Suprapubic skin (tissue), 4 donors: Measurements from ENCODE around the gene CTNNA3. TPM values are rescaled to one million over a fixed set of nuclear protein-coding genes. Genes with fewer than 3 reads are reported as not detected.

ENCODE experiments used
- DNase-seq, 2 donors: peaks; one replicate each; pipeline ENCODE4 v3.0.0-alpha.2; 2019; ENCODE audit warnings: low spot score in 2 of 2
- H3K27ac ChIP-seq: fragments of 200-600 bp; sonication (generic); one replicate; pipeline ENCODE4 v1.5.1; 2019
- H3K27me3 ChIP-seq: fragments of 200-600 bp; sonication (generic); one replicate; pipeline ENCODE4 v1.5.1; 2019
- H3K36me3 ChIP-seq: fragments of 200-600 bp; sonication (generic); one replicate; pipeline ENCODE4 v1.5.1; 2019
- H3K4me1 ChIP-seq: fragments of 200-600 bp; sonication (generic); one replicate; pipeline ENCODE4 v1.5.1; 2019
- H3K4me3 ChIP-seq: fragments of 200-600 bp; sonication (generic); one replicate; pipeline ENCODE4 v1.5.1; 2019; ENCODE audit warnings: mild to moderate bottlenecking
- H3K9me3 ChIP-seq: fragments of 200-600 bp; sonication (generic); one replicate; pipeline ENCODE4 v1.5.1; 2019
- EP300 ChIP-seq: sonication (generic); formaldehyde crosslinking; IDR thresholded peaks from one replicate; pipeline ENCODE4 v1.6.1; 2017; ENCODE audit warnings: antibody characterized with exemption
- POLR2A ChIP-seq, 2 donors: fragments of 450-650 bp; IDR thresholded peaks; one replicate each; pipeline ENCODE4 v1.6.1; 2017; ENCODE audit warnings: antibody characterized with exemption in 2 of 2, mild to moderate bottlenecking in 2 of 2, moderate library complexity in 2 of 2
- POLR2AphosphoS5 ChIP-seq, 3 donors: sonication (generic); formaldehyde crosslinking; IDR thresholded peaks; one replicate each; pipeline ENCODE4 v1.6.1; 2017; ENCODE audit warnings: antibody characterized with exemption in 3 of 3
- WGBS: methylation state at CpG from one replicate; pipeline ENCODE4 v1.1.5; 2018; 5-methylcytosine and 5-hydroxymethylcytosine counted together
- total RNA-seq, 4 donors: library from RNA; depleted of rRNA; stranded (reverse); fragments of >200 nt; gene quantifications; one replicate each; pipeline ENCODE4 v1.1.0, GENCODE V29; 2016
- TF ChIP-seq, protein P1 (sequence below), 2 donors: fragments of 200-600 bp in 1 of 2; fragments of 450-650 bp in 1 of 2; sonication (generic) in 1 of 2; IDR thresholded peaks; one replicate each; pipeline ENCODE4 v1.5.1; 2016 to 2019; ENCODE audit warnings: antibody characterized with exemption in 2 of 2, mild to moderate bottlenecking in 1 of 2, moderate library complexity in 1 of 2

The CTNNA3 gene
- total RNA-seq, 4 donors from 2014 or later, result 0.08 to 0.29 (median 0.21) TPM

DNA sequence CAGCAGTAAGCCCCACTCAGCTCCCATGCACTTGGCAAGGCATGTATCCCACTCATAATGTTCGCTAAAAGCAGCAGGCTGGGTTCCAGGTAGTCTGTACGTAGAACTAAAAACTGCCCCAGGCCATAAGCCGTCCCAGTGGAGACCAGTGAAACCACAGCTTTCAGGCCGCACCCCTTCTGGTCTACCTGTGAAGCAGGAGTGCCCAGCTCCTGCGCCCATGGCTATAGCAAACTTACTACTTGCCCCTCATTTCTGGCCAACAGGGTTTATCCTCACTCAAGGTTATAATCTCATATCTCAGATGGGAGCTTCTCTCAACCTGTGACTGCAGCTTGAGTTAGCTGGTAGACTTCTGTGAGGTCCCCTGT lies 1108.3 kb downstream of the CTNNA3 start:
- TF ChIP-seq EP300 (no peak), POLR2A (IDR thresholded peaks at IDR 0.05) (no peak), POLR2AphosphoS5 (IDR thresholded peaks at IDR 0.05) (no peak)
- TF ChIP-seq, protein P1, sequence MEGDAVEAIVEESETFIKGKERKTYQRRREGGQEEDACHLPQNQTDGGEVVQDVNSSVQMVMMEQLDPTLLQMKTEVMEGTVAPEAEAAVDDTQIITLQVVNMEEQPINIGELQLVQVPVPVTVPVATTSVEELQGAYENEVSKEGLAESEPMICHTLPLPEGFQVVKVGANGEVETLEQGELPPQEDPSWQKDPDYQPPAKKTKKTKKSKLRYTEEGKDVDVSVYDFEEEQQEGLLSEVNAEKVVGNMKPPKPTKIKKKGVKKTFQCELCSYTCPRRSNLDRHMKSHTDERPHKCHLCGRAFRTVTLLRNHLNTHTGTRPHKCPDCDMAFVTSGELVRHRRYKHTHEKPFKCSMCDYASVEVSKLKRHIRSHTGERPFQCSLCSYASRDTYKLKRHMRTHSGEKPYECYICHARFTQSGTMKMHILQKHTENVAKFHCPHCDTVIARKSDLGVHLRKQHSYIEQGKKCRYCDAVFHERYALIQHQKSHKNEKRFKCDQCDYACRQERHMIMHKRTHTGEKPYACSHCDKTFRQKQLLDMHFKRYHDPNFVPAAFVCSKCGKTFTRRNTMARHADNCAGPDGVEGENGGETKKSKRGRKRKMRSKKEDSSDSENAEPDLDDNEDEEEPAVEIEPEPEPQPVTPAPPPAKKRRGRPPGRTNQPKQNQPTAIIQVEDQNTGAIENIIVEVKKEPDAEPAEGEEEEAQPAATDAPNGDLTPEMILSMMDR (IDR thresholded peaks at IDR 0.05), result no peak
- Histone ChIP-seq H3K27me3 (no peaks in the 10 kb centered on the region), H3K4me1 (no peaks in the 10 kb centered on the region), H3K36me3 (no peaks in the 10 kb centered on the region), H3K27ac (no peak overlapping the region), H3K9me3 (no peaks in the 10 kb centered on the region), H3K4me3 (no peak overlapping the region)
- whole genome bisulfite sequencing, result 71% methylated on average over 3 of the region's 5 CpGs
- DNase-seq, result no peak

DNA sequence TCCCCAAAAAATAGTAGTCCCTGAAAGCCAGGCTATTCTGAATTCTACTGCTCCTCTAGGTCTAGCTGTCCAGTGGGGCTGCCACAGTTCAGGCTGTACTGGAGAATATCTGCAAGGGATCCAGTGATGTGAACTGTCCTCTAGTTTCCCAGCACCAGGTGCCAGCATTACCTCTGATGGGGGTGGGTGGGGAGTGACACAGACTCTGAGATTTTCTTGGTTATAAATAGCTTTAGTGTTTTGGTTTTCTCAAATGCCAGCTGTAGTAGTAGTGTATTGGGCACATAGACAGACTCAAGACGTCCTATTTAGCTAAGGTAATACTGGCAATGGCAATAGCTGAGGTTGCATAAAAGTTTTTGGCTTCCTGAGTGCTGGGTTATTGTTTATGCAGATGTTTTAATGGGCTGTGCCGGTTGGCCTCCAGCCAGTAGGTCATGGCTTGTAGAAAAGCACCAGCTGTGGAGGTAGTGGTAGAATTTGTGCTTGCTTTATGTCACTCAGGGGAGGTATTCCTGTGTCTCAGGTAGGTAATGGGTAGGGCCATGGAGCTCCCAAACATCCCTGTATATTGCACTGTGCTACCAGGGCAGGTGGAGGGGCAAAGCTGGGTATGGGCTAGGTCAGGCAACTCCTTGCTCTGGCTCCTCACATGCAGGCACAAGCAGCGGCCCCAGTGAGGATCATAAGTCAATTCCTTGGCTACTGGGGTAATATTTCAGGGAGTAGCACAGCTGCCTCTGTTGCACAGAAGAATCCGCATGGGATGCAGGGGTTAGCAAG lies 1108.9 kb downstream of the CTNNA3 start:
- Histone ChIP-seq H3K27me3 (no peaks in the 10 kb centered on the region), H3K4me3 (no peak overlapping the region), H3K9me3 (no peaks in the 10 kb centered on the region), H3K27ac (no peak overlapping the region), H3K36me3 (no peaks in the 10 kb centered on the region), H3K4me1 (no peaks in the 10 kb centered on the region)
- no peak for TF ChIP-seq POLR2A (IDR thresholded peaks at IDR 0.05)
- DNase-seq, result no peak
- WGBS, result 68% methylated on average over 4 of the region's 4 CpGs

DNA sequence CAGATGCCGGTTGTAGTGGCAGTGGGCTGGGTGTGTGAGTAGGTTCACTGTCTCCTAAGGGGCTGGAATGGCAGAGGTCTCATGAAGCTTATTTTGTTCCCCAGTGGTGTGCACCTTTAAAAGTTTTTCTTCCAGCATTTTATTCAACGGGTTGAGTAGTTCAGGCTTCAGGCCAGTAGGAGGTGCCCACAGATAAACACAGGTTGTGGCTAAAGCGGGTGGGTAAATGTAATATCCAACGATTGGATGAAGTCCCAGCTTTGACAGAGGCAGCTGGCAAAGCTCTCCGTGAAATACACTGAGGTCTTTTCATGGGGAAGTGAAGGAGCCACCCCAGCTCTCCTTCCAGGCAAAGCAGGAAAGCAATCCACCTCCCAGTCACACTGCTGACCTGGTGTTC lies 1109.9 kb downstream of the CTNNA3 start:
- H3K27ac ChIP-seq, result no peak overlapping the region
- DNase-seq, result no peak
- H3K36me3 ChIP-seq, result no peaks in the 10 kb centered on the region
- no peak overlapping the region for H3K4me3 ChIP-seq
- no peaks in the 10 kb centered on the region for H3K4me1 ChIP-seq
- H3K27me3 ChIP-seq, result no peaks in the 10 kb centered on the region
- no peaks in the 10 kb centered on the region for H3K9me3 ChIP-seq
- no peak for TF ChIP-seq EP300
- TF ChIP-seq POLR2AphosphoS5 (IDR thresholded peaks at IDR 0.05), result no peak
- TF ChIP-seq, protein P1 (IDR thresholded peaks at IDR 0.05), result no peak
- no peak for TF ChIP-seq POLR2A (IDR thresholded peaks at IDR 0.05)
- WGBS, result 55% methylated on average over 5 of the region's 5 CpGs

DNA sequence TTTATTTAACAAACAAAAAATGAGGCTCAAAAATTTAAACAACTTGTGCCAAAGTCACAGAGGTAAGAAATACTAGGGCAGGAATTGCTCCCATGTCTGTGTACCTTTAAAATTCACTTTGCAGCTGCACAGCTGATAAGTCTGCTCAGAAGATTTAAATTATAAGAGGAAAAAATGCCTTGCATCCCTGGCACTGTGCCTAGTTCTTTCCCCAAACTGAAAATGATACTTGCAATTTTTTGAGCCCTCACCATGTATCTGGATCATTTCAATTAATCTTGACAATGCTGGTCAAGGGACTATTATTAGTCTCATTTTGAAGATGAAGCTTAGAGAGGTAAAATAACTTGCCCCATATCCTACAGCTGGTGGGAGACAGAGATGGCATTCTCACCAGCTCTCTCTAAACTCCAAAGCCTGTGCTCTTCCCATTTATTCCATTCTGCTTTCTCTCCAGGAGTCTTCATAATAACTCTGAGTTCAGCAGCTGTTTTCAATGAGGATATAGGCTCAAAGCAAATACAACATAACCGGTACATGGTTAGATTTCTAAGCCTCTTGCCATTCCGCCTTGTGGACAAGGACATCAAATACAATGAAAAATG lies 1120.6 kb downstream of the CTNNA3 start:
- Histone ChIP-seq H3K36me3 (no peaks in the 10 kb centered on the region), H3K9me3 (no peaks in the 10 kb centered on the region), H3K27me3 (no peaks in the 10 kb centered on the region), H3K27ac (no peak overlapping the region), H3K4me1 (no peaks in the 10 kb centered on the region), H3K4me3 (no peak overlapping the region)
- TF ChIP-seq, protein P1 (IDR thresholded peaks at IDR 0.05), result no peak
- TF ChIP-seq POLR2A (IDR thresholded peaks at IDR 0.05), result no peak
- TF ChIP-seq EP300, result no peak
- no peak for DNase-seq
- WGBS, result 78% methylated on average over 2 of the region's 2 CpGs

DNA sequence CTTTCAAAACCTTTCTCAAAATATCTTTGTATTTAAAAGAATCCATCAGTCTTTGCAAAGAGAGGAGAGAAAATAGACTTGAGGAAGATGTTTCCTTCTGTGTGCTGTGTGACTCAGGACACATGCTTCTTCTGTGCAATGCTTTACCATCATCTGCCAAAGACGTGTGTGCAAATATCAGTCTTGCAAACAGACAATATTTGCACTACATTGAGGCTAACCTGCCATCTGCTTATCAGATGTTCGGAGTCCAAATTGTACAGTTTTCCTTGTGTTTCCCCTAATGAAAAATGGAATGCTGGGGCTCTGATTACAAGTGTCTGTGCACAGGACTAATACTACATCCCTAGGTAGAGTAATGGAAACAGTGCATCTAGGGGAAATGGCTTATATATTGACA lies 1123.3 kb downstream of the CTNNA3 start:
- no peak overlapping the region for H3K4me3 ChIP-seq
- DNase-seq, result no peak
- H3K36me3 ChIP-seq, result no peaks in the 10 kb centered on the region
- WGBS, result 73% methylated on average over 2 of the region's 2 CpGs
- H3K27ac ChIP-seq, result no peak overlapping the region
- H3K9me3 ChIP-seq, result no peaks in the 10 kb centered on the region
- H3K4me1 ChIP-seq, result no peaks in the 10 kb centered on the region
- TF ChIP-seq, protein P1 (IDR thresholded peaks at IDR 0.05), result no peak
- no peak for TF ChIP-seq EP300
- no peak for TF ChIP-seq POLR2AphosphoS5 (IDR thresholded peaks at IDR 0.05)
- no peak for TF ChIP-seq POLR2A (IDR thresholded peaks at IDR 0.05)
- H3K27me3 ChIP-seq, result no peaks in the 10 kb centered on the region
